B cell (primary cell): ENCODE measurements around the gene CCL14. TPM values are rescaled to one million over a fixed set of nuclear protein-coding genes. Genes with fewer than 3 reads are reported as not detected.

Experiments
- ATAC-seq: fragments of 200-7000 bp; cut with Tn5 transposase; one replicate; pipeline ENCODE4 v1.10.0; 2021; ENCODE audit warnings: low read depth, mild to moderate bottlenecking, moderate number of reproducible peaks, moderate library complexity
- CTCF ChIA-PET: fragments of 350-600 bp; sonication (Branson Sonifier 250); formaldehyde crosslinking; loops from one replicate; lab custom pipeline; 2021; ENCODE audit warnings: antibody characterized with exemption, inconsistent platforms; lab: Charles Lee
- POLR2A ChIA-PET: fragments of 350-600 bp; sonication (Branson Sonifier 250); formaldehyde crosslinking; loops from one replicate; lab custom pipeline; 2021; ENCODE audit warnings: antibody characterized with exemption; lab: Charles Lee
- DNase-seq: peaks from one replicate; pipeline ENCODE4 v3.0.0; 2013
- H2AFZ ChIP-seq: 2 replicates; pipeline ENCODE4 v1.6.1; 2012; ENCODE audit warnings: mild to moderate bottlenecking, low read depth, low read length; ENCODE audit not compliant: insufficient read depth, poor library complexity, severe bottlenecking
- H3K27ac ChIP-seq, 2 donors: 1 replicate in 1 of 2; 2 replicates in 1 of 2; pipeline ENCODE4 v1.5.1; 2012 to 2013; ENCODE audit warnings: low read length in 2 of 2, mild to moderate bottlenecking in 2 of 2, moderate library complexity in 1 of 2
- H3K27me3 ChIP-seq, 4 experiments: fragments of 200-600 bp in 1 of 4; sonication (generic) in 1 of 4; replicated peaks in 1 of 4; 1 replicate in 2 of 4; 2 replicates in 2 of 4; pipeline versions ENCODE4 v1.6.1 to v1.7.0; 2013 to 2016; ENCODE audit warnings: low read length in 3 of 4, mild to moderate bottlenecking in 2 of 4, mixed read lengths in 1 of 4, moderate library complexity in 1 of 4; ENCODE audit not compliant: insufficient read depth in 4 of 4, control insufficient read depth in 3 of 4; ENCODE audit errors: control extremely low read depth in 1 of 4
- H3K36me3 ChIP-seq, 2 experiments: replicated peaks in 1 of 2; 1 replicate in 1 of 2; 2 replicates in 1 of 2; pipeline versions ENCODE4 v1.6.1 to v1.7.1; 2013; ENCODE audit warnings: low read length in 1 of 2; ENCODE audit not compliant: insufficient read depth in 2 of 2, control insufficient read depth in 1 of 2; ENCODE audit errors: control extremely low read depth in 1 of 2, extremely low read depth in 1 of 2
- H3K4me1 ChIP-seq, 2 donors: fragments of 200-600 bp in 1 of 2; sonication (generic) in 1 of 2; 1 replicate in 1 of 2; 2 replicates in 1 of 2; pipeline versions ENCODE4 v1.5.1 to v1.6.1; 2013 to 2017; ENCODE audit warnings: low read length in 2 of 2; ENCODE audit not compliant: control insufficient read depth in 2 of 2, insufficient read depth in 2 of 2
- H3K4me2 ChIP-seq: replicated peaks from 2 replicates; pipeline ENCODE3; 2012; ENCODE audit warnings: mild to moderate bottlenecking, low read depth, low read length; ENCODE audit not compliant: poor library complexity, severe bottlenecking
- H3K4me3 ChIP-seq, 5 experiments: fragments of 200-600 bp in 1 of 5; sonication (generic) in 1 of 5; 1 replicate in 3 of 5; 2 replicates in 2 of 5; pipeline versions ENCODE4 v1.5.1 to v1.7.0; 2011 to 2016; ENCODE audit warnings: low read length in 4 of 5, mild to moderate bottlenecking in 4 of 5, low read depth in 2 of 5, control low read depth in 1 of 5, moderate library complexity in 1 of 5; ENCODE audit not compliant: insufficient read depth in 1 of 5; ENCODE audit errors: control extremely low read depth in 1 of 5, extremely low read depth in 1 of 5
- H3K79me2 ChIP-seq: fragments of 200-600 bp; sonication (generic); one replicate; pipeline ENCODE4 v1.6.0; 2016; ENCODE audit warnings: low read length; ENCODE audit not compliant: control insufficient read depth, insufficient read depth
- H3K9ac ChIP-seq: fragments of 200-600 bp; sonication (generic); 2 replicates; pipeline ENCODE4 v1.6.1; 2017; ENCODE audit warnings: mild to moderate bottlenecking, low read length, moderate library complexity
- H3K9me3 ChIP-seq, 3 donors: one replicate each; pipeline versions ENCODE4 v1.6.1 to v1.7.1; 2013; ENCODE audit warnings: low read length in 2 of 3; ENCODE audit not compliant: control insufficient read depth in 2 of 3, insufficient read depth in 1 of 3; ENCODE audit errors: control extremely low read depth in 1 of 3
- H4K20me1 ChIP-seq: 2 replicates; pipeline ENCODE4 v1.6.0; 2012; ENCODE audit warnings: mild to moderate bottlenecking, low read length; ENCODE audit not compliant: insufficient read depth, control insufficient read depth, poor library complexity, severe bottlenecking
- H3K27ac Mint-ChIP-seq: one replicate; pipeline ENCODE4 v1.8.0; 2021; ENCODE audit warnings: mixed read lengths
- H3K27me3 Mint-ChIP-seq: one replicate; pipeline ENCODE4 v1.8.0; 2021; ENCODE audit warnings: mixed read lengths
- H3K4me1 Mint-ChIP-seq: one replicate; pipeline ENCODE4 v1.8.0; 2021; ENCODE audit warnings: mixed read lengths
- H3K4me3 Mint-ChIP-seq: one replicate; pipeline ENCODE4 v1.8.0; 2021; ENCODE audit warnings: mixed read lengths
- H3K9me3 Mint-ChIP-seq: one replicate; pipeline ENCODE4 v1.8.0; 2022; ENCODE audit warnings: mixed read lengths; ENCODE audit not compliant: insufficient read depth
- EZH2 ChIP-seq: IDR thresholded peaks from 2 replicates; pipeline ENCODE4 v1.6.1; 2012; ENCODE audit warnings: borderline replicate concordance, low read depth, mild to moderate bottlenecking, moderate library complexity, low read length; ENCODE audit not compliant: insufficient read depth, poor library complexity, severe bottlenecking
- WGBS: methylation state at CpG from one replicate; pipeline ENCODE4 v1.1.5; 2013; ENCODE audit warnings: missing lambda C conversion rate; ENCODE audit not compliant: insufficient coverage; 5-methylcytosine and 5-hydroxymethylcytosine counted together
- intact Hi-C: fragments of 100-400 bp; cut with micrococcal nuclease; formaldehyde crosslinking; loops from one replicate; pipeline ENCODE4 v1.10.0; 2022
- polyA plus RNA-seq: library from polyadenylated mRNA; depleted of rRNA; stranded (reverse); fragments of >200 nt; gene quantifications from 2 replicates; pipeline ENCODE4 v1.2.3, GENCODE V29; 2012
- total RNA-seq, 2 donors: library from RNA; stranded (reverse); fragments of 120-200 nt in 1 of 2; gene quantifications; 1 replicate in 1 of 2; 2 replicates in 1 of 2; pipeline versions ENCODE4 v1.2.3 to v1.2.4, GENCODE V29; 2013 to 2022
- TF ChIP-seq, protein P1 (sequence below): fragments of 200-600 bp; IDR thresholded peaks from one replicate; pipeline ENCODE4 v1.8.0; 2022; ENCODE audit warnings: antibody characterized with exemption, mild to moderate bottlenecking

The CCL14 gene
- total and polyA plus RNA-seq, 2 donors (not counting 1 experiment from before 2014, with no cell fraction given) = not detected

DNA sequence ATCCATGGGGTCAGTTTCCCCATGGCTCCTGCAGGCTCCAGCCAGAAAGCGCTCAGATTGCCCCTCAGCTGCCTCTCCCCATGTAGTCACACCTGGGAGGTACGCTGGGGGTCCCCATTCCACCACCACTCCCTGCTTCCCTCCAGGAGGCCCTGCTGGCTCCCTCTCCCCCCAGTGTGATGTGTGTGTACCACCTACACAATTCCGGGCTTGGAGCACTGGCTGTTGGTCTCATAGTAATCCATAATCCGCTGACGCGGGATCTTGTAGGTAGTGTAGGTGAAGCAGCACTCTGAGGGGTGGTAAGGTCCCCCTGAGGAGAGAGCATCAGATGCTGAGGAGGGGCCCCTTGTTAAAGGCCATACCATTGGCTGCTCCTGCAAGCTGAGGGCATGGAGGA, 2.4 kb downstream of the CCL14 start:
- Histone ChIP-seq H3K27me3 (peaks cover 0 to 3% (median 1%) of the 10 kb centered on the region in 4 experiments), H3K4me3 (no peak overlapping the region), H3K9me3 (peaks cover 0 to 5% (median 5%) of the 10 kb centered on the region in 3 donors), H3K4me1 (peaks cover 0 to 3% of the 10 kb centered on the region in 2 donors), H3K27ac (no peak overlapping the region), H3K4me2 (no peak overlapping the region), H3K36me3 (no peaks in the 10 kb centered on the region), H3K9ac (no peak overlapping the region), H4K20me1 (no peaks in the 10 kb centered on the region), H2AFZ (no peak overlapping the region), H3K79me2 (no peaks in the 10 kb centered on the region)
- DNase-seq = no peak
- CTCF ChIA-PET = interaction anchor here (1.2 to 15.7 kb wide), 4 partner anchors 12 to 165 kb away, joined by 3 to 639 read pairs (median 15); no protein-coding TSS in a partner anchor
- intact Hi-C loops = no loop called here
- peaks cover 9% of the 10 kb centered on the region for H3K27me3 Mint-ChIP-seq
- H3K4me3 Mint-ChIP-seq = no peak overlapping the region
- no peak overlapping the region for H3K27ac Mint-ChIP-seq
- ATAC-seq = no peak
- 98% methylated on average over 5 of the region's 6 CpGs for WGBS
- peaks cover 5% of the 10 kb centered on the region for H3K9me3 Mint-ChIP-seq
- peaks cover 1% of the 10 kb centered on the region for H3K4me1 Mint-ChIP-seq
- POLR2A ChIA-PET = no interaction called here
- TF ChIP-seq, protein P1, sequence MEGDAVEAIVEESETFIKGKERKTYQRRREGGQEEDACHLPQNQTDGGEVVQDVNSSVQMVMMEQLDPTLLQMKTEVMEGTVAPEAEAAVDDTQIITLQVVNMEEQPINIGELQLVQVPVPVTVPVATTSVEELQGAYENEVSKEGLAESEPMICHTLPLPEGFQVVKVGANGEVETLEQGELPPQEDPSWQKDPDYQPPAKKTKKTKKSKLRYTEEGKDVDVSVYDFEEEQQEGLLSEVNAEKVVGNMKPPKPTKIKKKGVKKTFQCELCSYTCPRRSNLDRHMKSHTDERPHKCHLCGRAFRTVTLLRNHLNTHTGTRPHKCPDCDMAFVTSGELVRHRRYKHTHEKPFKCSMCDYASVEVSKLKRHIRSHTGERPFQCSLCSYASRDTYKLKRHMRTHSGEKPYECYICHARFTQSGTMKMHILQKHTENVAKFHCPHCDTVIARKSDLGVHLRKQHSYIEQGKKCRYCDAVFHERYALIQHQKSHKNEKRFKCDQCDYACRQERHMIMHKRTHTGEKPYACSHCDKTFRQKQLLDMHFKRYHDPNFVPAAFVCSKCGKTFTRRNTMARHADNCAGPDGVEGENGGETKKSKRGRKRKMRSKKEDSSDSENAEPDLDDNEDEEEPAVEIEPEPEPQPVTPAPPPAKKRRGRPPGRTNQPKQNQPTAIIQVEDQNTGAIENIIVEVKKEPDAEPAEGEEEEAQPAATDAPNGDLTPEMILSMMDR = no peak

DNA sequence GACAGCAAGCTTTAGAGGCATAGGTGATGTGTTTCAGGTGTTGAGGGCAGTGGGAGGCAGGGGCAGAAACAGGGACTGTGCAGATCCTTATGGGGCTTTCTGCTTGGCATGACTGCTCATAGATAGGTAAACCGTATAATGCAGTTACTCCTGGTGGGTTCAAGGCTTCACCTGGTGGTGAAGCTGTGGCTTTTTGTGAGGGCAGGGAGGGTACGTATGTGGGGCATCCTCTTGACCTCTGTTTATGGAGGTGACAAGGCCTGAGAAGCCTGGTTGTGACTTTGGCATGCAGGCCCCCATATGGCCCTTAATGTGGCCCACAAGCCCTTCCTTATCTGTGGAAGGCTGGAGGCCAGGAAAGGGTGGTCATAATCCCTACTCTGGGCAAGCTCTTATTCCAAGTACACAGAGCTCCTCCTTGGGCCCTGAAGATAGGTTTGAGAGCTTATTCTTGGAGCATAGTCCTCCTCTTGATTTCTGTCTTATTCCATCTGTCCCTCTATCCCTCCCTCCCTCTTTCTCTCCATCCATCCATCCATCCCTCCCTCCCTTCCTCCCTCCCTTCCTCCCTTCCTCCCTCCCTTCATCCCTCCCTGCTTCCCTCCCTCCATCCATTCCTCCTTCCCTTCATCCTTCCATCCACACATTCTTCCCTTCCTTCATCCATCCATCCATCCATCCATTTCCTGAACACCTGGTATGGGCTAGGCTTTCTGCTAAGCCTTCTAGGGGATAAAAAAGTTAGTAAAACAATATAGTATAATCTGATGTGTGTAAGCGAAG, 3.9 kb downstream of the CCL14 start:
- DNase-seq (no peak), ATAC-seq (no peak)
- H3K4me3 ChIP-seq = no peak overlapping the region
- no peak overlapping the region for H3K27ac ChIP-seq
- intact Hi-C loops = no loop called here
- H4K20me1 ChIP-seq = no peaks in the 10 kb centered on the region
- no peak overlapping the region for H3K9ac ChIP-seq
- ChIA-PET CTCF (interaction anchor here (0.7 to 15.7 kb wide), 10 partner anchors 11 to 515 kb away, joined by 3 to 639 read pairs (median 6); no protein-coding TSS in a partner anchor), POLR2A (no interaction called here)
- H3K27me3 Mint-ChIP-seq = peaks cover 13% of the 10 kb centered on the region
- no peaks in the 10 kb centered on the region for H3K36me3 ChIP-seq
- no peak overlapping the region for H3K4me3 Mint-ChIP-seq
- H3K27ac Mint-ChIP-seq = no peak overlapping the region
- TF ChIP-seq, protein P1 = no peak
- TF ChIP-seq EZH2 = no peak
- WGBS = 88% methylated on average over 1 of the region's 3 CpGs
- no peak overlapping the region for H3K4me2 ChIP-seq
- H2AFZ ChIP-seq = no peak overlapping the region
- peaks cover 0 to 3% (median 1%) of the 10 kb centered on the region in 4 experiments for H3K27me3 ChIP-seq
- no peaks in the 10 kb centered on the region for H3K9me3 Mint-ChIP-seq
- H3K4me1 ChIP-seq = peaks cover 0 to 3% of the 10 kb centered on the region in 2 donors
- no peaks in the 10 kb centered on the region for H3K9me3 ChIP-seq
- H3K4me1 Mint-ChIP-seq = peaks cover 4% of the 10 kb centered on the region
- H3K79me2 ChIP-seq = no peaks in the 10 kb centered on the region
